Liver (tissue), 9 donors: ENCODE data around the gene TMEM164. TPM values are rescaled to one million over a fixed set of nuclear protein-coding genes. Genes with fewer than 3 reads are reported as not detected.

Source experiments
- DNase-seq: peaks from one replicate; pipeline ENCODE4 v3.0.0-alpha.2; 2017; ENCODE audit warnings: low spot score
- H3K27ac ChIP-seq, 2 donors: one replicate each; pipeline ENCODE4 v1.7.0; 2013; ENCODE audit warnings: inconsistent platforms in 2 of 2, low read length in 2 of 2, control low read depth in 1 of 2, low read depth in 1 of 2, mild to moderate bottlenecking in 1 of 2
- H3K27me3 ChIP-seq, 4 donors: one replicate each; pipeline versions ENCODE4 v1.6.1 to v1.7.0; 2013; ENCODE audit warnings: low read length in 3 of 4, inconsistent platforms in 1 of 4, mild to moderate bottlenecking in 1 of 4, moderate library complexity in 1 of 4; ENCODE audit not compliant: control insufficient read depth in 4 of 4, insufficient read depth in 4 of 4
- H3K36me3 ChIP-seq, 4 donors: one replicate each; pipeline versions ENCODE4 v1.6.1 to v1.7.0; 2013; ENCODE audit warnings: low read length in 3 of 4, mild to moderate bottlenecking in 3 of 4, low read depth in 1 of 4, moderate library complexity in 1 of 4; ENCODE audit not compliant: control insufficient read depth in 4 of 4, insufficient read depth in 3 of 4
- H3K4me1 ChIP-seq, 4 donors: one replicate each; pipeline versions ENCODE4 v1.6.1 to v1.7.0; 2013; ENCODE audit warnings: low read length in 3 of 4, mild to moderate bottlenecking in 3 of 4, moderate library complexity in 1 of 4; ENCODE audit not compliant: control insufficient read depth in 4 of 4, insufficient read depth in 4 of 4
- H3K4me3 ChIP-seq, 3 donors: one replicate each; pipeline versions ENCODE4 v1.6.1 to v1.7.0; 2013; ENCODE audit warnings: low read length in 3 of 3, control low read depth in 1 of 3, low read depth in 1 of 3, mild to moderate bottlenecking in 1 of 3
- H3K9ac ChIP-seq, 2 donors: one replicate each; pipeline ENCODE4 v1.7.0; 2013; ENCODE audit warnings: low read length in 2 of 2, mild to moderate bottlenecking in 2 of 2, moderate library complexity in 2 of 2, control low read depth in 1 of 2, low read depth in 1 of 2
- H3K9me3 ChIP-seq, 4 donors: one replicate each; pipeline versions ENCODE4 v1.6.1 to v1.7.0; 2013; ENCODE audit warnings: low read length in 3 of 4; ENCODE audit not compliant: control insufficient read depth in 4 of 4
- CTCF ChIP-seq: fragments of 150-350 bp; IDR thresholded peaks from 2 replicates; pipeline ENCODE4 v1.5.1; 2017; ENCODE audit warnings: improper control_type of control experiment, low read depth, low read length; ENCODE audit not compliant: missing input control
- FOXA1 ChIP-seq: IDR thresholded peaks from 2 replicates; pipeline ENCODE4 v1.6.1; 2016; ENCODE audit warnings: antibody characterized with exemption
- FOXA2 ChIP-seq: IDR thresholded peaks from 2 replicates; pipeline ENCODE4 v1.6.1; 2016; ENCODE audit warnings: antibody characterized with exemption
- HNF4A ChIP-seq, 2 donors: conservative IDR thresholded peaks; 2 replicates each; pipeline ENCODE4 v1.6.1; 2016; ENCODE audit warnings: antibody characterized with exemption in 2 of 2, mild to moderate bottlenecking in 2 of 2
- HNF4G ChIP-seq: IDR thresholded peaks from 2 replicates; pipeline ENCODE4 v1.6.1; 2016; ENCODE audit warnings: antibody characterized with exemption
- NR2F2 ChIP-seq: IDR thresholded peaks from 2 replicates; pipeline ENCODE4 v1.6.1; 2016; ENCODE audit warnings: antibody characterized with exemption
- RAD21 ChIP-seq, 2 donors: IDR thresholded peaks; 2 replicates each; pipeline ENCODE4 v1.6.1; 2016; ENCODE audit warnings: antibody characterized with exemption in 2 of 2, mild to moderate bottlenecking in 2 of 2
- REST ChIP-seq: IDR thresholded peaks from 2 replicates; pipeline ENCODE4 v1.6.1; 2016; ENCODE audit warnings: antibody characterized with exemption, mild to moderate bottlenecking
- RXRA ChIP-seq, 2 donors: IDR thresholded peaks; 2 replicates each; pipeline ENCODE4 v1.6.1; 2017 to 2018; ENCODE audit warnings: antibody characterized with exemption in 2 of 2, mild to moderate bottlenecking in 1 of 2
- SP1 ChIP-seq: IDR thresholded peaks from 2 replicates; pipeline ENCODE4 v1.6.1; 2018; ENCODE audit warnings: antibody characterized with exemption, mild to moderate bottlenecking
- TAF1 ChIP-seq: conservative IDR thresholded peaks from 2 replicates; pipeline ENCODE4 v1.6.1; 2016; ENCODE audit warnings: antibody characterized with exemption, mild to moderate bottlenecking
- YY1 ChIP-seq: IDR thresholded peaks from 2 replicates; pipeline ENCODE4 v1.6.1; 2016; ENCODE audit warnings: antibody characterized with exemption, mild to moderate bottlenecking
- WGBS: extraction: QIAGEN DNeasy Blood & Tissue Kit; methylation state at CpG from one replicate; pipeline ENCODE4 v1.1.7; 2013; 5-methylcytosine and 5-hydroxymethylcytosine counted together
- polyA plus RNA-seq, 2 donors: library from polyadenylated mRNA; stranded (reverse) in 1 of 2; unstranded in 1 of 2; fragments of 200-250 nt in 1 of 2; fragments of >200 nt in 1 of 2; fragmentation: Nextera tagmentation in 1 of 2; extraction: Ambion mirVana in 1 of 2; gene quantifications; one replicate each; pipeline versions ENCODE4 v1.2.1 to v1.2.3, GENCODE V29; 2013 to 2015
- total RNA-seq, 2 donors: library from RNA; depleted of rRNA; stranded (reverse); fragments of >200 nt; gene quantifications; one replicate each; pipeline ENCODE4 v1.2.3, GENCODE V29; 2014
- TF ChIP-seq, protein P1 (sequence below): IDR thresholded peaks from 2 replicates; pipeline ENCODE4 v1.6.1; 2016; ENCODE audit warnings: antibody characterized with exemption
- donor health status: healthy.
- donor health status: healthy.
- donor health status: healthy.
- donor health status: healthy.
- donor health status: healthy.

TMEM164 gene
- total and polyA plus RNA-seq, 4 donors: 0.40 to 8.5 (median 2.9) TPM

GRCh38 chrX:110086916-110087484 is 84.1 kb downstream of the TMEM164 start:
- Histone ChIP-seq H3K4me1 (no peaks in the 10 kb centered on the region), H3K36me3 (no peaks in the 10 kb centered on the region), H3K27ac (no peak overlapping the region), H3K27me3 (no peaks in the 10 kb centered on the region), H3K4me3 (no peak overlapping the region), H3K9me3 (no peaks in the 10 kb centered on the region), H3K9ac (no peak overlapping the region)
- WGBS: 97% methylated on average over 2 of the region's 2 CpGs
- DNase-seq: no peak
- no peak for TF ChIP-seq RXRA (IDR thresholded peaks at IDR 0.05)
- TF ChIP-seq FOXA1: no peak
- no peak for TF ChIP-seq NR2F2
- TF ChIP-seq, protein P1, sequence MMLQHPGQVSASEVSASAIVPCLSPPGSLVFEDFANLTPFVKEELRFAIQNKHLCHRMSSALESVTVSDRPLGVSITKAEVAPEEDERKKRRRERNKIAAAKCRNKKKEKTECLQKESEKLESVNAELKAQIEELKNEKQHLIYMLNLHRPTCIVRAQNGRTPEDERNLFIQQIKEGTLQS: no peak
- no peak for TF ChIP-seq HNF4A (conservative IDR thresholded peaks at IDR 0.05)
- no peak for TF ChIP-seq RAD21 (IDR thresholded peaks at IDR 0.05)
- no peak for TF ChIP-seq SP1
- no peak for TF ChIP-seq YY1
- no peak for TF ChIP-seq CTCF
- no peak for TF ChIP-seq REST
- no peak for TF ChIP-seq FOXA2
- TF ChIP-seq HNF4G: no peak

- no peak overlapping the region for H3K9ac ChIP-seq
- H3K36me3 ChIP-seq: no peaks in the 10 kb centered on the region
- no peak overlapping the region for H3K4me3 ChIP-seq
- H3K9me3 ChIP-seq: no peaks in the 10 kb centered on the region
- H3K27me3 ChIP-seq: no peaks in the 10 kb centered on the region
- whole genome bisulfite sequencing: 76% methylated on average over 4 of the region's 4 CpGs
- TF ChIP-seq CTCF (no peak), FOXA1 (no peak), TAF1 (no peak)
- no peak for DNase-seq
- H3K27ac ChIP-seq: no peak overlapping the region
- no peaks in the 10 kb centered on the region for H3K4me1 ChIP-seq
Observed at GRCh38 chrX:110087485-110088356, 84.8 kb downstream of the TMEM164 start.
